ENCODE results near the gene UCK2. TPM values are rescaled to one million over a fixed set of nuclear protein-coding genes. Genes with fewer than 3 reads are reported as not detected.

The UCK2 gene
- total RNA-seq, 1 experiment from 2014 or later = 67.2 TPM

GRCh38 chr1:165893507-165893906 is 66.1 kb downstream of the UCK2 start:
- Histone ChIP-seq H3K36me3 (ENCODE audit: control insufficient read depth, insufficient read depth, low read length) (peaks cover 2% of the 10 kb centered on the region), H3K27me3 (replicated peaks; ENCODE audit: control insufficient read depth, insufficient read depth, low read length) (no peaks in the 10 kb centered on the region), H3K9me3 (no peaks in the 10 kb centered on the region), H3K4me3 (ENCODE audit: low read depth, low read length) (no peak overlapping the region), H3K4me1 (peaks cover 17% of the 10 kb centered on the region)
- no TSS peak for BruUV-seq (replicated peaks)
- ChIA-PET CTCF (no interaction called here), POLR2A (no interaction called here)
- Mint-ChIP-seq H3K36me3 (ENCODE audit: insufficient read depth, unreplicated experiment) (peaks cover 20% of the 10 kb centered on the region), H3K4me3 (ENCODE audit: unreplicated experiment) (no peak overlapping the region), H3K27ac (ENCODE audit: unreplicated experiment) (no peak overlapping the region), H3K9me3 (ENCODE audit: unreplicated experiment) (no peaks in the 10 kb centered on the region), H3K4me1 (ENCODE audit: low read depth, unreplicated experiment) (peaks cover 17% of the 10 kb centered on the region), H3K27me3 (ENCODE audit: insufficient read depth, unreplicated experiment) (no peaks in the 10 kb centered on the region)
- DNase-seq = no peak
- TF ChIP-seq CTCF (IDR thresholded peaks at IDR 0.05; ENCODE audit: insufficient read depth in 1 of 2, low read depth in 1 of 2, low read length in 1 of 2, severe bottlenecking in 1 of 2, unreplicated experiment in 1 of 2) = no peak
- intact Hi-C loops (cut with micrococcal nuclease; ENCODE audit: unreplicated experiment) = no loop called here

- no peak overlapping the region for H3K4me3 ChIP-seq (ENCODE audit: low read depth, low read length)
- no TSS peak for BruUV-seq (replicated peaks)
- peaks cover 2% of the 10 kb centered on the region for H3K36me3 ChIP-seq (ENCODE audit: control insufficient read depth, insufficient read depth, low read length)
- Mint-ChIP-seq H3K4me3 (ENCODE audit: unreplicated experiment) (no peak overlapping the region), H3K9me3 (ENCODE audit: unreplicated experiment) (no peaks in the 10 kb centered on the region), H3K36me3 (ENCODE audit: insufficient read depth, unreplicated experiment) (peaks cover 20% of the 10 kb centered on the region), H3K4me1 (ENCODE audit: low read depth, unreplicated experiment) (peaks cover 17% of the 10 kb centered on the region), H3K27me3 (ENCODE audit: insufficient read depth, unreplicated experiment) (no peaks in the 10 kb centered on the region), H3K27ac (ENCODE audit: unreplicated experiment) (no peak overlapping the region)
- DNase-seq = no peak
- TF ChIP-seq CTCF (IDR thresholded peaks at IDR 0.05; ENCODE audit: insufficient read depth in 1 of 2, low read depth in 1 of 2, low read length in 1 of 2, severe bottlenecking in 1 of 2, unreplicated experiment in 1 of 2) = peak in 1 of 2 experiments; percentile 16
- H3K27me3 ChIP-seq (replicated peaks; ENCODE audit: control insufficient read depth, insufficient read depth, low read length) = no peaks in the 10 kb centered on the region
- peaks cover 17% of the 10 kb centered on the region for H3K4me1 ChIP-seq
- intact Hi-C loops (cut with micrococcal nuclease; ENCODE audit: unreplicated experiment) = loop anchor here (2.0 kb wide), 1 partner anchor 66 kb away; no protein-coding TSS in a partner anchor
- POLR2A ChIA-PET = interaction anchor here (1.4 kb wide), 1 partner anchor 126 kb away, joined by 8 read pairs; the partner anchor contains the start of gene TMCO1
- CTCF ChIA-PET = interaction anchor here (0.9 to 1.8 kb wide), 2 partner anchors 37 to 66 kb away, joined by 3 to 4 read pairs; no protein-coding TSS in a partner anchor
- H3K9me3 ChIP-seq = no peaks in the 10 kb centered on the region
Measured at GRCh38 chr1:165894591-165894990, 67.2 kb downstream of the UCK2 start.

GRCh38 chr1:165895451-165895871 is 68.0 kb downstream of the UCK2 start:
- Mint-ChIP-seq H3K27ac (ENCODE audit: unreplicated experiment) (no peak overlapping the region), H3K4me1 (ENCODE audit: low read depth, unreplicated experiment) (peaks cover 25% of the 10 kb centered on the region), H3K36me3 (ENCODE audit: insufficient read depth, unreplicated experiment) (peaks cover 25% of the 10 kb centered on the region), H3K27me3 (ENCODE audit: insufficient read depth, unreplicated experiment) (no peaks in the 10 kb centered on the region), H3K4me3 (ENCODE audit: unreplicated experiment) (no peak overlapping the region), H3K9me3 (ENCODE audit: unreplicated experiment) (no peaks in the 10 kb centered on the region)
- H3K4me3 ChIP-seq (ENCODE audit: low read depth, low read length) = no peak overlapping the region
- ChIA-PET CTCF (interaction anchor here (1.8 kb wide), 1 partner anchor 67 kb away, joined by 4 read pairs; no protein-coding TSS in a partner anchor), POLR2A (interaction anchor here (1.4 kb wide), 1 partner anchor 127 kb away, joined by 8 read pairs; the partner anchor contains the start of gene TMCO1)
- no TSS peak for BruUV-seq (replicated peaks)
- intact Hi-C loops (cut with micrococcal nuclease; ENCODE audit: unreplicated experiment) = loop anchor here (2.0 kb wide), 1 partner anchor 67 kb away; no protein-coding TSS in a partner anchor
- no peak for TF ChIP-seq CTCF (IDR thresholded peaks at IDR 0.05; ENCODE audit: insufficient read depth in 1 of 2, low read depth in 1 of 2, low read length in 1 of 2, severe bottlenecking in 1 of 2, unreplicated experiment in 1 of 2)
- peaks cover 17% of the 10 kb centered on the region for H3K4me1 ChIP-seq
- no peaks in the 10 kb centered on the region for H3K9me3 ChIP-seq
- no peak for DNase-seq
- peaks cover 2% of the 10 kb centered on the region for H3K36me3 ChIP-seq (ENCODE audit: control insufficient read depth, insufficient read depth, low read length)
- H3K27me3 ChIP-seq (replicated peaks; ENCODE audit: control insufficient read depth, insufficient read depth, low read length) = no peaks in the 10 kb centered on the region
